ENCODE results near the gene SERINC5.
"Not testable (repeated sequence)": the region's sequence is repeated elsewhere in the genome, so short reads cannot be mapped to it uniquely, and the experiment has no call there.

The SERINC5 gene

GRCh38 chr5:80170117-80170535, 85.7 kb downstream of the SERINC5 start:
- no peak for DNase-seq (ENCODE audit: low spot score)

- DNase-seq (ENCODE audit: low spot score), result no peak
Observed at GRCh38 chr5:80168388-80169028, 87.3 kb downstream of the SERINC5 start.

- DNase-seq (ENCODE audit: low spot score), result no peak
Observed at GRCh38 chr5:80165452-80165851, 90.4 kb downstream of the SERINC5 start.

GRCh38 chr5:80161165-80161564, 94.7 kb downstream of the SERINC5 start:
- no peak for DNase-seq (ENCODE audit: low spot score)

GRCh38 chr5:80160242-80160641, 95.6 kb downstream of the SERINC5 start:
- DNase-seq (ENCODE audit: low spot score), result no peak

GRCh38 chr5:80159133-80159815, 96.6 kb downstream of the SERINC5 start:
- no peak for DNase-seq (ENCODE audit: low spot score)

- DNase-seq (ENCODE audit: low spot score), result no peak
Observed at GRCh38 chr5:80156156-80156555, 99.7 kb downstream of the SERINC5 start.

- DNase-seq (ENCODE audit: low spot score), result no peak
Observed at GRCh38 chr5:80154749-80155148, 101.1 kb downstream of the SERINC5 start.

- not testable (repeated sequence) for DNase-seq (ENCODE audit: low spot score)
Observed at GRCh38 chr5:80154289-80154688, 101.6 kb downstream of the SERINC5 start.

GRCh38 chr5:80153586-80154126, 102.2 kb downstream of the SERINC5 start:
- no peak for DNase-seq (ENCODE audit: low spot score)

- no peak for DNase-seq (ENCODE audit: low spot score)
Observed at GRCh38 chr5:80152778-80153177, 103.1 kb downstream of the SERINC5 start.

- no peak for DNase-seq (ENCODE audit: low spot score)
Observed at GRCh38 chr5:80151890-80152289, 104.0 kb downstream of the SERINC5 start.

GRCh38 chr5:80150731-80151130, 105.1 kb downstream of the SERINC5 start:
- no peak for DNase-seq (ENCODE audit: low spot score)

GRCh38 chr5:80149161-80149609, 106.7 kb downstream of the SERINC5 start:
- no peak for DNase-seq (ENCODE audit: low spot score)

GRCh38 chr5:80147119-80147815, 108.6 kb downstream of the SERINC5 start:
- no peak for DNase-seq (ENCODE audit: low spot score)

- DNase-seq (ENCODE audit: low spot score), result no peak
Observed at GRCh38 chr5:80146046-80146445, 109.8 kb downstream of the SERINC5 start.

- DNase-seq (ENCODE audit: low spot score), result no peak
Observed at GRCh38 chr5:80143491-80143890, 112.4 kb downstream of the SERINC5 start.

GRCh38 chr5:80142996-80143395, 112.9 kb downstream of the SERINC5 start:
- DNase-seq (ENCODE audit: low spot score), result no peak

GRCh38 chr5:80141681-80142080, 114.2 kb downstream of the SERINC5 start:
- DNase-seq (ENCODE audit: low spot score), result no peak

GRCh38 chr5:80141147-80141671, 114.6 kb downstream of the SERINC5 start:
- no peak for DNase-seq (ENCODE audit: low spot score)

GRCh38 chr5:80140496-80140895, 115.4 kb downstream of the SERINC5 start:
- no peak for DNase-seq (ENCODE audit: low spot score)

- no peak for DNase-seq (ENCODE audit: low spot score)
Observed at GRCh38 chr5:80139466-80139972, 116.3 kb downstream of the SERINC5 start.

All from hematopoietic multipotent progenitor cell treated with erythropoietin and hydrocortisone succinate and interleukin-3 and kit ligand, for 17 days (in vitro differentiated cells).